Non-pigmented ciliary epithelial cell (primary cell): Measurements from ENCODE around the gene ZNF579.

Source experiments
- DNase-seq: peaks from one replicate; pipeline ENCODE4 v3.0.0-alpha.2; 2010; ENCODE audit warnings: low read depth

ZNF579 gene

GRCh38 chr19:55567708-55568328 is 12.8 kb downstream of the ZNF579 start:
- no peak for DNase-seq

- no peak for DNase-seq
Measured at GRCh38 chr19:55566823-55567222, 13.8 kb downstream of the ZNF579 start.

- DNase-seq, result no peak
Measured at GRCh38 chr19:55563261-55563690, 17.4 kb downstream of the ZNF579 start.

DNA sequence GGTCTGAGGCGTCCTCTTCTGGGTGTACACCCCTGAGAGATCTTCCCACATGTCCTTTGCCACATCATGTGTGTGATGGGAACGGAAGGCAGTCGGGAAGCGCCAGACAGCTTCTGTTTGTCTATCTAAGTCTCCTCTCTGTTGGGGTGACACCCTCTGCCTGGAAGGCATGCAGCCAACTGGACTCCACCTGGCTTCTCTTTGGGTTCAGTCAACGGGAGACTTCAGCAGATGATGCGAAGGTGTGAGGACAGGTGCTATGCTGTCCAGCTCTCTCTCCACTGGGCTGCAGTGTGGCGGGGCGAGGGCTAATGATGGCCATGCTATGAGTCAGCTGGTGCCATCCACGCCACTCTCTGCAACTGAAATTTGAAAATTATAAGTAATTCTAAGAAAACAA is 21.0 kb downstream of the ZNF579 start:
- DNase-seq, result no peak

DNA sequence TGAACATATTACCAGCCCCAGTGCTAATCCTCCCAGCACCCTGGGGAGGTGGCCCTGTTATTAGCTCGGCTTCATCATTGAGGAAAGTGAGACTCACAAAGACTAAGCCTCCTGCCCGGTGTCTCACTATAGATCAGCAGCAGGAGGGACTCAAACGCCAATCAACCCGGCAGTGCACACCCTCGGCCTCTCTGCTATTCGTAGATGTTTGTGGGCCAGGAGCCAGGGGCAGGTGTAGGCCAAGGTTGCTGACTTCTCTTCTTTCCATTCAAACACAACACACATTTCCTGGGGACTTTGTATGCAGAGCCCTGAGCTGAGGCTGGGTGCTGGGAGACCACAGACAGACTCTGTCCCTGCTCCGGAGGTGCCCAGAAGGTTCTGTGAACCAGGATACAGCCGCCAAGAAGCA is 25.9 kb downstream of the ZNF579 start:
- no peak for DNase-seq

GRCh38 chr19:55554302-55554701 is 26.3 kb downstream of the ZNF579 start:
- no peak for DNase-seq

GRCh38 chr19:55553217-55554182 is 27.1 kb downstream of the ZNF579 start:
- DNase-seq, result no peak

GRCh38 chr19:55552620-55553019 is 28.0 kb downstream of the ZNF579 start:
- DNase-seq, result peak; percentile 83

- DNase-seq, result no peak
Measured at GRCh38 chr19:55552206-55552605, 28.4 kb downstream of the ZNF579 start.

- no peak for DNase-seq
Measured at GRCh38 chr19:55550321-55550650, 30.4 kb downstream of the ZNF579 start.

GRCh38 chr19:55549500-55550320 is 30.9 kb downstream of the ZNF579 start:
- peak; percentile 63 for DNase-seq

DNA sequence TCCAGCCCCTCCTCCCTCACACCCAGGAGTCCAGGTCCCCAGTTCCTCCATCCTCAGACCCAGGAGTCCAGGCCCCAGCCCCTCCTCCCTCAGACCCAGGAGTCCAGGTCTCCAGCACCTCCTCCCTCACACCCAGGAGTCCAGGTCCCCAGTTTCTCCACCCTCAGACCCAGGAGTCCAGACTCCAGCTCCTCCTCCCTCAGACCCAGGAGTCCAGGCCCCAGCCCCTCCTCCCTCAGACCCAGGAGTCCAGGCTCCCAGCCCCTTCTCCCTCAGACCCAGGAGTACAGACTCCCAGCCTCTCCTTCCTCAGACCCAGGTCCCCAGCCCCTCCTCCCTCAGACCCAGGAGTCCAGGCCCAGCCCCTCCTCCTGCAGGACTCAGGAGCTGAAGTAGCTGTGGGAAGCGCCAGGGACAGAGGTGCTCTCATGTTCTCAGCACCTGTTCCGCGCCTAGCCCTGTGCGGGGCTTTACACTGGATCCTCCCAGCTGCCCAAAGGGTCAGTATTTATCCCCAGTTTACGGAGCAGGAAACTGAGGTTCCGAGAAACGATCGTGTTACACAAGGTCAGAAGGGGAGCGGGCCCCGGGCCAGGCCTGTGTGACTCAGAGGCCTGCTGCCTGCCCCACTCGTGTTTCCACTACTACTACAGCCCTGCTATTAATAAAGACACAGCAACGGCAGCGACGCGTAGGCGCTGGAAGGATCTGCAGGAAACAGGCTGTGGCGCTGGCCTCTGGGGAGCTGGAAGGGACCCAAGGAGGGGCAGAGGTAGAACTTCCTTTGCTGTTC is 33.6 kb downstream of the ZNF579 start:
- no peak for DNase-seq

- DNase-seq, result no peak
Measured at GRCh38 chr19:55546011-55546410, 34.6 kb downstream of the ZNF579 start.

DNA sequence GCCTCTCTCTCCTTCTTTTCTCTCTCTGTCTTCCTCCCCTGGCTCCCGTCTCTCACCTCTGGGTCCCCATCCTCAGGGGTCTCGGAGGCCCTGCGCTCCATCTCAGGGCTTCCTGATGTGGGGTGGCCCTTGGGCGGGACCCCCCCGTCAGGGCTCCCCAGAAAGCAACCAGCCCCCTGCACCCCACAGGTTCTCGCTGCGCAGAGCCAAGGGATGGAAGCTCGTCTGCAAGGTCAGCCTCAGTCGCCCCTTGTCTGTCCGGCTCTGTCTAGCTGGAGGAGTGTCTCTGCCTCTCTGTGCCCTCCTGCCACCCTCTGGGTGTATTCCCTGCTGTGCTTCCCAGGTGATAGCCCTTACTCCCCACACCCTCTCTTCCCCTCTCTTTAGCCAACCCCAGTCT is 35.2 kb downstream of the ZNF579 start, which contains the start of gene SBK3:
TSS of gene SBK3 (minus strand) at position 101 of the 400 bp plus-strand sequence. CDS start at position 101, 0 bp downstream.
- no peak for DNase-seq

DNA sequence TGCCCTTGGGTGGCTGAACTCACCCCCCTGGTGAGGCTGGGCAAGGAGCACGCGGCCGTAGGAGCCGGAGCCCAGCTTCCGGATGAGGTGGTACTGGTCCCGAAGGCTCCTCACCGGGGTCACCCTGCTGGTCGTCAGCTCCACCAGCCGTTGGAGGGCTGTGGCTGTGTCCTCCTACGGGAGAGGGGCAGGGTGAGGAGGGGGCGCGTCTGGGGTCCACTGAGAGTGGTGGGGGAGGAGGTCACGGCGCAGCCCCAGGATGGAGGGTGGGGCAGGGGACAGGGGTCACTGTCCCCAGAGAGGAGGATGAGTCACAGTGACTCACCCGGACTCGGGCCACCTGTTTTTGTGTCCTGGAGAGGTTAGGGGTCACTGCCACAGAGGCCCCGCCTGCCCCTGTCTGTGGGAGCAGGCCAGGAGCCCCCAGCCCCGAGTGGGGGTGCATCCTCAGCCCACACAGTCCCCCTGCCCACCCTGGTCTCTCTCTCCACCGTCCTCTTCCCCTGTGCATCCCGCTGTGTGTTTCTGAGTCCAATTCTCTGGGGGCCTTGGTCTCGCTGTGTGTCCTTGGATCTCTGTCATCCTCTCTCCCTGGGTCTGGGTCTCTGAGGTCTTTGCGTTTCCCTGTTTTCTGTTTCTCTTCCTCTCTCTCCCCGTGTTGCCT is 35.7 kb downstream of the ZNF579 start:
- DNase-seq, result no peak

- no peak for DNase-seq
Measured at GRCh38 chr19:55544014-55544413, 36.6 kb downstream of the ZNF579 start.

DNA sequence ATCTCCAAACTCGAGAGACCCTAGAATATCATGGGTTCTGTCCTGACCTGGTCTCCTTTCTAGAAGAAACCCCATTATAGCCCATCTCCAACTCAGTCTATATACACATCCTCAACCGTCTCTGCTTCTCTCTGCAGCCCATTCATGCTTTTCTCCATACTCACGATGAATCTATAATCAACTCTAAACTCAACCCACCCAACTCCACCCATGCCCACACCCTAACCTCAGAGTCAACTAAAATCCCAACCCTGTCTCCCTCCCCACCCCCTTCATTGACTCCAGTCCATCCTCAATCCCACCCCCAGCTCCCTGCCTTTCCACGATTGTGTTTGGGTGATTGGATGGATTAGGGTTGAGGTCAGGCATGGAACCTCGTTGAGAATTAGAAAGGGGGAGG is 37.1 kb downstream of the ZNF579 start:
- DNase-seq, result no peak

DNA sequence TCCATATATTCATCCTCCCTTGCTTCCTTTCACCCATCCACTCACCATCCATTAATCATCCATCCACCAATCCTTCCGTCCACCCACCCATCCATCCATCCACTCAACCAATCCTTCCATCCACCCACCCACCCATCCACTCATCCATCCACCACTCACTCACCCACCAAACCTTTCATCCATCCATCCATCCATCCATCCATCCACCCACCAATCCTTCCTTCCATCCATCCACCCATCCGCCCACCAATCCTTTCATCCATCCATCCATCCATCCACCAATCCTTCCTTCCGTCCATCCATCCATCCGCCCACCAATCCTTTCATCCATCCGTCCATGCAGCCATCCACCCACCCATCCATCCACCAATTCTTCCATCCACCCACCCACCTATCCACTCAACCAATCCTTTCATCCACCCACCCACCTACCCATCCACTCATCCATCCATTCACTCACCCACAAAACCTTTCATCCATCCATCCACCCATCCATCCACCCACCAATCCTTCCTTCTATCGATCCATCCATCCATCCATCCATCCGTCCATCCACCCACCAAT is 38.3 kb downstream of the ZNF579 start:
- DNase-seq, result no peak

GRCh38 chr19:55541091-55541490 is 39.6 kb downstream of the ZNF579 start:
- DNase-seq, result no peak

GRCh38 chr19:55540619-55541018 is 40.0 kb downstream of the ZNF579 start:
- no peak for DNase-seq
